Superior temporal gyrus (tissue), 1 donor: ENCODE data around the gene ARGFX.
A peak's percentile ranks its signal among the peaks of the same experiment; 100 is the strongest.
"Not testable (repeated sequence)": the region's sequence is repeated elsewhere in the genome, so short reads cannot be mapped to it uniquely, and the experiment has no call there.

ENCODE experiments used
- DNase-seq: peaks from one replicate; pipeline ENCODE4 v3.0.0-alpha.2; 2016; ENCODE audit errors: extremely low spot score

Gene ARGFX

GRCh38 chr3:121567649-121568048 lies at the start of gene ARGFX:
ARGFX (plus strand) TSS chr3:121567949; CDS start chr3:121570714, 2,765 bp downstream.
- DNase-seq: no peak

DNA sequence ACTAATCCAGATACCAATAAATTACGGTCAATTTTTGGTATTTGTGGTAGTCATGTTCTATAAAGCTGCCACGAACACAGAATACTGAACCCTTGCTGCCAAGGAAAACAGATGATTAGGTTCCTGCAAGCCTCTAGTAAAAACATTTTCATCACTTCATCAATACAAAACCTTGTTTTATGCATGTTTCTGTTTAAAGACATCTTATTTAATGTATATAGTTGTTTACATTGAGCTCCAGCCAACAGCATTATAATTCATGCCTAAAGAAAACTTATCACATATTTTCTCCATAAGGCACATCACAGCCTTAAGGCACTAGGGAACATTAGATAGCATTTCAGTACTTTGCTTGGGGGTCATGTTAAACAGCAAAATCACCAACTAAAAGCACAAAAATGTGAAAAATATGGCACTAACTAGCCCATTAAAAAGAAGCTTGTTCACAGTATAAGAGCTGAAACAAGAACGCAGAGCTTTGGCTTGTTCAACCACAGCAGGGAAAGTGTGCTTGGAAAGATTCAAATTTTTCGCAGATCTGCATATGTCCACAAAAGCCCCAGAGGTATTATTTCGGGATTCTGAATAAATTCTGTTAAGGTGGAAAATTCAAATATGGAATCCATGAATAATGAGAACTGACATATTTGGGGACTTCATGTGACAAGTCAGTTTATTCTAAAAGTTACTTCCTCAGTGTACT lies 49.6 kb upstream of the ARGFX start:
- DNase-seq: no peak

DNA sequence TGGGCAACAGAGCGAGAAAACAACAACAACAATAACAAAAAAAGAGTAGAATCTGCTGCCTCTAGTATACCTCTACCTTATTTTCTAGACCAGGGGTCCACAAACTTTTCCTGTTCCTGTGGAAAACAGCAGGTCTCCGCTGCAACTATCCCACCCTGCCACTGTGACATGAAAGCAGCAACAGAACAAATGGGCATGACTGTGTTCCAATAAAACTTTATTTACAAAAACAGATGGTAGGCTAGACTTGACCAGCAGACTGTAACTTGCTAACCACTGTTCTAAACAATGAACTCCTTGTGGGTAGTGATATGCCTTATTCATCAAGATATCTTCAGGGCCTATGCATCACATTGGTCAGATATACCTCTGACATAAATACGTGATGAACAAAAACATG lies 47.2 kb upstream of the ARGFX start:
- DNase-seq: no peak

DNA sequence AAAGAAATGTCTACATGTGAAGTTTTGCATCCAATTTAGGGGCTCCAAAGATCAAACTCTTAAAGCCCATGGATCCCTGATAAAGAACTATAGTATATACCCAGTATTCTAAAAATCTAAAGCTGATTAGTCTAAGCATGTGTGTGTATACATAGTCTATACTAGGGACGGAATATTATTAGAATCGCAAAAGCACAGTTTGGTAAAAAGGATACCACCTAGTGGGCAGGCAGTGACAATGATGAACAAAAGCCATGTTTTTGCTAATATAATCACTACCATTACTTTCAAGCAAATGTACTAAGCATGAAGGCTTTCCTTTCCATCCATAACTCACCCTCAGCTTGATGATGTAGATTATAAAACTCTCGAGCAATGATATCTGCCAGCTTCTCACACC lies 38.4 kb upstream of the ARGFX start:
- no peak for DNase-seq

- DNase-seq: no peak
Measured at GRCh38 chr3:121531269-121531668, 36.5 kb upstream of the ARGFX start.

- DNase-seq: no peak
Measured at GRCh38 chr3:121542924-121543323, 24.8 kb upstream of the ARGFX start.

DNA sequence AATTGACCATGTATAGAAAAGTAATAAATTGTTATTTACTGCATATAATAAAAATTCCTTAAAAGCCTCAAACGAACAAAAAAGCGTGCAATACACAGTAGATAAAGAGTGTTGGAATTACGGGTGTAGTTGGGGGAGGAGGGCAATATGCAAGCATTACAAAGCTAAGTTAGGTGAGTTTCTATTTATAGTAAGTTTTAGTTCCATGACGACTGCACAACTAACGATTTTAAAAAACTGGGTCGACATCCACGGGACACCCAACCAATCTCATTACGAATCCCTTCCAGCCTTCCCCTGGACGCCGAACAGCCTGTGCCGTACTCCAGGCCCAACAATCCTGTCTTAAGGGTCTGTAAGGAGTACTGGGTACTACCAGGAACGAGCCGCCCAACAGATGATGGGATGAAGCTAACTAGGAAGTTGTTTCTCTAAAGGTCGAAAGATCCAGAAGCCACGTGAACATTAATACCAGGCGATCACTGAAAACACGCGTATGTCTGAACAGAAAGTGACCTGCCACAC lies 22.6 kb upstream of the ARGFX start:
- no peak for DNase-seq

DNA sequence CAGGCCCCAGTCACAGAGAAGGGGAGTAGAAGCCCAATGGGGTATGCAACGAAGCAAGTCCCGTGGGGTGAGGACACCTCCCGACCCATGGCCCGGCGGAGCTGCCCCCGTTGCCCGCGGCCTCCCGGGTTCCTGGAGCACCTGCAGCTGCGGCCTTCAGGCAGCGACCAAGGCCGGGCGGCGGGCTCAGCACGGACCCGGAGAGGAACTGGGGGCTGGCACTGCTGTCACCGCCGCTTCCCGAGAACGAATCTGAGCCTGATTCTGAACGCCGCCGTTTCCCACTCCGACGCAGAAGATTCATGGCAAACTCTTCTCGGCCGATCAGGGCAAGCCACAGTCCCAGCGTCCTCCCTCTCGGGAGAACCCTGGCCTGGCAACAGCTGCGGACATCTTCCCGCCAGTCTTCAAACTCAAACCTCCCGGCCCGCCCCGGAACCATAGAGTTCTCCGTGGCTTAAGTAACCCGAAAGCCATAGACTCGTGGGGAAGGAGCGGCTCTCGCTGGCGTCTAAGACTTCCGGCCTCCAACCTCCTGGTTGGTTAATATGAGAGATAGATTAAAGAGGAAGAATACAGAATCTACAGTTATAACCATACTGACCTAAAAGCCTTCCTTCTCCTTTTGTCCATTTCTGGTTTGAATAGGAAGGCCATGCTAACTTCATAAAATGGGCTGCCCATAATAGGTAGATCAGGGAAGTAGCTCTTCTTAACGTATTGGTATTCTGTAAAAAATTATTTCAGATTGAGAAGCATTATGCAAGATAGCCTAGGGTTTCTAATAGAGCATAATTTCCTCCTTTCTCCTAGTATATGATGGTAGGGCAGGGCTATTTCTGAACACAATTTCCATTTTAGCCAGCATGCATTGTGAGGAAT lies 21.9 kb upstream of the ARGFX start, which contains the start of gene POLQ:
Gene POLQ, minus strand, starts transcription at position 415 of the 882 bp plus-strand sequence. Its CDS starts 111 bp downstream, at position 304.
- peak; percentile 97 for DNase-seq

DNA sequence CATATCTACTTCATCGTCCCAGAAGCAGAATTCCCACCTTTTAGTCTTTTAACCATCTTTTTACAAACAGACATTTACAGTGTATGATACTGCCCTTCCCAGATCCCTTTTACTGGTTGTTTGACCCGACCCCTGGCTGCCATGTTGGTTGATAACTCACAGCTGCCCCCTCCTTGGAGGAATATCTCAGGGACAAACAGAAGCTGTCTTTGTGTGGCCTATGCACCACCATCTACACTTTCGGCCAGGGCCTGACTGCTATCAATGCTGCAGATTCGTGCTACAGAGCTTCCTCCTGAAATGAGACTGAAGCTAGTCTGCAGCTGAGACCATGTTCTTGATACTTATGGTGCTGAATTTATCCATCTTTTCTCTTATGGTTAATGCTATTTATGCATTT lies 15.4 kb upstream of the ARGFX start:
- no peak for DNase-seq

GRCh38 chr3:121552797-121553196 lies 15.0 kb upstream of the ARGFX start:
- no peak for DNase-seq

- DNase-seq: no peak
Measured at GRCh38 chr3:121557426-121557934, 10.3 kb upstream of the ARGFX start.

- DNase-seq: no peak
Measured at GRCh38 chr3:121562148-121562547, 5.6 kb upstream of the ARGFX start.

DNA sequence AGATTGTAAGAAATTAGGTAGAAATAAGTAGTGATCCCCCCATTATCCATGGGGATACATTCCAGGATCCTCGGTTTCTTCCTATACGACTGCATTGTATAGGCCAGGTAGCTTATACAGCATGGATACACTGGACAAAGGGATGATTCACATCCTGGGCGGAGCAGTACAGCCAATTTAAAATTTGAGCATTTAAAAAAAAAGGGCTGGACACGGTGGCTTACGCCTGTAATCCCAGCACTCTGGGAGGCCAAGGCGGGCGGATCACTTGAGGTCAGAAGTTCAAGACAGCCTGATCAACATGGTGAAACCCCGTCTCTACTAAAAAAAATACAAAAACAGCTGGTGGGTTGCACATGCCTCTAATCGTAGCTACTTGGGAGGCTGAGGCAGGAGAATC lies 976 bp upstream of the ARGFX start:
- DNase-seq: no peak

GRCh38 chr3:121574449-121574848 lies 6.7 kb downstream of the ARGFX start:
- DNase-seq: no peak

GRCh38 chr3:121581691-121582090 lies 13.9 kb downstream of the ARGFX start:
- no peak for DNase-seq

DNA sequence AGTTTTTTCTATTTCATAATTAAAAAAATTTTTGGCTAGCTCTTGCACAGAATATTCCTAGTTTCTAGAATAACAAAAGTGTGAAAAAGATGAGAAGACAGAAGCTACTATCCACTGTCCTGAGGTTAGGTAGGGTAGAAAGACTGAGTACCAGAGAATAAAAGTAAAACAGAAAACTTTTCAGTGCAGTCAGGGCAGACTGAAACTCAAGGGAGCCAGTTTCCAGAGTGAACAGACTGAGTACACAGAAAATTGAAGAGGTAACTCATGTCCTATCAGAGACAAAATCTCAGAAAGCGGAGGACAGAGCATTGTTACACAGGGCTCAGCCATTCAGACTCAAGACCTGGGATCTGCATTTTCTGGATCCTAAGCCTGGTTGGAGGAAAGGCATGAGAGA lies 16.7 kb downstream of the ARGFX start:
- no peak for DNase-seq

GRCh38 chr3:121592856-121593702 lies 25.3 kb downstream of the ARGFX start, which contains the start of gene FBXO40:
FBXO40 (plus strand) TSS chr3:121593379; CDS start chr3:121620576, 27,197 bp downstream.
- DNase-seq: peak; percentile 51

- not testable (repeated sequence) for DNase-seq
Measured at GRCh38 chr3:121593806-121594205, 26.1 kb downstream of the ARGFX start.

GRCh38 chr3:121594850-121595249 lies 27.1 kb downstream of the ARGFX start:
- DNase-seq: no peak

- no peak for DNase-seq
Measured at GRCh38 chr3:121595765-121596406, 28.1 kb downstream of the ARGFX start.

DNA sequence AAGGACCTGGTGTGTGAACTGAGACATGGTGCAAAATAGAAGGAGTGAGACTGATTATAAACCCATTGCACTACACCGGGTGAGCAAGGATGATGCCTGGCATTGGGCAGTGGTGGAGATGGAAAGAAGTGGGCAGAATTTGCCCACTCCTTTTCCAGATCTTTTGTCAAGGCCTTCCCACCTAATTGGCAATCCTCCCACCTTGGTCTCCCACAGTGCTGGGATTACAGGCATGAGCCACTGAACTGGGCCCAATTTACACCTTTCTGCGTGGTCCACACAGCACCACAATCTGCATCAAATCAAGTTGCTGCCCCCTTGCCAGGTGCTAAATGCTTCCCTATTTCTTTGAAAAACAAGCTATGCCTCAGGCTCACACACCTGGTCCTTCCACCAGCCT lies 30.8 kb downstream of the ARGFX start:
- no peak for DNase-seq
